Spinal cord (tissue), 10 donors: ENCODE measurements around the gene GLUD1. TPM values are rescaled to one million over a fixed set of nuclear protein-coding genes. Genes with fewer than 3 reads are reported as not detected.
"Not testable (repeated sequence)": the region's sequence is repeated elsewhere in the genome, so short reads cannot be mapped to it uniquely, and the experiment has no call there.

Source experiments
- DNase-seq, 6 donors: peaks; one replicate each; pipeline versions ENCODE4 v3.0.0 to v3.0.0-alpha.2; 2013 to 2015; ENCODE audit warnings: low spot score in 6 of 6, low read depth in 4 of 6
- H3K27ac ChIP-seq: one replicate; pipeline ENCODE4 v1.5.1; 2013; ENCODE audit warnings: low read depth, low read length, control low read depth
- H3K27me3 ChIP-seq: one replicate; pipeline ENCODE4 v1.6.1; 2013; ENCODE audit warnings: low read length; ENCODE audit not compliant: control insufficient read depth, insufficient read depth
- H3K36me3 ChIP-seq: one replicate; pipeline ENCODE4 v1.6.1; 2013; ENCODE audit warnings: low read length; ENCODE audit not compliant: control insufficient read depth, insufficient read depth
- H3K4me1 ChIP-seq: one replicate; pipeline ENCODE4 v1.6.1; 2013; ENCODE audit warnings: low read length; ENCODE audit not compliant: control insufficient read depth, insufficient read depth
- H3K4me3 ChIP-seq: one replicate; pipeline ENCODE4 v1.5.1; 2013; ENCODE audit warnings: low read depth, low read length, control low read depth
- H3K9me3 ChIP-seq: one replicate; pipeline ENCODE4 v1.6.1; 2013; ENCODE audit warnings: low read length; ENCODE audit not compliant: control insufficient read depth, insufficient read depth
- WGBS: methylation state at CpG from one replicate; pipeline ENCODE4 v1.1.5; 2013; ENCODE audit warnings: missing lambda C conversion rate; ENCODE audit not compliant: insufficient coverage; 5-methylcytosine and 5-hydroxymethylcytosine counted together
- polyA plus RNA-seq, 2 donors: library from polyadenylated mRNA; unstranded; fragments of 120-200 nt; gene quantifications; one replicate each; pipeline ENCODE4 v1.2.1, GENCODE V29; 2013; ENCODE audit not compliant: insufficient read length in 2 of 2
- total RNA-seq, 2 donors: library from RNA; depleted of rRNA in 1 of 2; stranded (reverse); fragments of 120-200 nt in 1 of 2; fragments of >200 nt in 1 of 2; gene quantifications; one replicate each; pipeline versions ENCODE4 v1.2.3 to v1.2.4, GENCODE V29; 2013 to 2014
- donor health status: healthy.

The GLUD1 gene
- total and polyA plus RNA-seq, 4 donors: 324 to 591 (median 496) TPM

DNA sequence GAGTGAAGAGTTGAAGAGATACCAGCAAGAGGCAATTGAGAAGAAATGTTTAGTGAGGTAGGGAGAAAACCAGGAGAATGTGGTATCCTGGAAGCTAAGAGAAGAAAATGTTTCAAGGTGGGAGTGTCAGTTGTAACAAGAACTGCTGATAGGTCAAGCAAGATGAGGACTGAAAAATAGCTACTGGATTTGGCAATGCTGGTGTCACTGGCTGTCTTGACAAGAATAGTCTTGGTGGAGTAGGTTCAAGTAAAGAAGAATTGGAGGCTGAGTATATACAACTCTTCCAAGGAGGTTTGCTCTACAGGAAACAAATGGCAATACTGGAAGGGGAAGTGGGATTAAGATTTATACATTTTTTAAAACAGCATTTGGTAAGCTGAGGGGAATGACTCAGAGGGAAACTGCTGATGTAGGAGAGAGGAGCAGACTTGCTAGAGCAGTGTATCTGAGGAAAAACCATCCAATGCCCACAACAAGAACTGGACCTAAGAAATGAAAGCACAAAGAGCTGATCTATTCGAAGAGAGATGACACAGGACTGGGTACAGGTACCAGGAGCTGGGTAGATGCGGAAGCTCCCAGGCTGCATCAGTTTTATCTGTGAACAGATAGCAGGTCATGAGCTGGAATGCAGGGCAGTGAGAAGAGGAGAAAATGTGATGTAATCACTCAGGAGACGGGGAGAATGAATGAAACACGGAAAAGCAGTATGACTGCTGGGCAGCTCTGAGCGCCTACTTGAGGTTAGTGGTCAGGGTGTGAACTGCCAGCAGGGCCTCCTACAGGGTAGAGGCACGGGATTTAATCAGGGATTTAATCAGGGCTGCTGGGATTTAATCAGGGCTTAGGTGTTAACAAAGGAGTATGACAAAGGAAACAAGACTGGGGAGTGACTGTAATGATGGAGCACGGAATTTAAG lies 40.0 kb downstream of the GLUD1 start:
- peak in 1 of 6 donors; percentile 22 for DNase-seq

DNA sequence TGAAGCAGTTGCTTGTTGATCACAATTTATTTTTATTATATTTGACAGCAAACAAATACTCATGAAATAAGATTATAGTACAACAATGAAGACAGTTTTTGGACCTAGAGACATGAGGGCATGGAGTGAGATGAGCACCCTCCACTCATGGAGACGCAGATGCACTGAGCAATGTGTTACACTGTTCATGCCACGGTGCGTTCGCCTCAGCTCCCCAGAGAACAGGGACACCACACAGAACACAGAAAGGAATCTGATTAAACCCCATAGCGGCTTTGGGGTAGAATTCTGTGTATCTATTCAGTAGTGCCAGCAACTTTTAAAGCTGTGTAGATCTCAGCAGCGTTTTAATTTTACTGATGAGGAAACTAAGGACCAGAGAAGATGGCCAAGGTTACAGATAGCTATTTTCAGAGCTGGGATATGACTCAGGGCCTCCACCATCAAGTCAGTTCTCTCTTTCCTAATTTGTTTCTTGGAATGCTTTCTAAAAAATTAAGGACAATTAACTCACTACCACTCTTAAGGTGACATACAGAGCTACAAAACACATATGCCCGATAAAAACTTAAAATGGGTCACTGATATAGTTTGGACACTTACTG lies 41.0 kb downstream of the GLUD1 start:
- H3K36me3 ChIP-seq: peaks cover 51% of the 10 kb centered on the region
- H3K27ac ChIP-seq: peak overlapping the region; percentile 68
- H3K27me3 ChIP-seq: no peaks in the 10 kb centered on the region
- peaks cover 28% of the 10 kb centered on the region for H3K4me1 ChIP-seq
- no peak overlapping the region for H3K4me3 ChIP-seq
- no peaks in the 10 kb centered on the region for H3K9me3 ChIP-seq
- peak in 3 of 6 donors; percentile 18 to 52 (median 47) for DNase-seq
- WGBS: 60% methylated on average over 1 of the region's 7 CpGs

More for the DNA sequence above, 40.0 kb downstream of the GLUD1 start:
- Histone ChIP-seq H3K4me3 (no peak overlapping the region), H3K27me3 (no peaks in the 10 kb centered on the region), H3K36me3 (peaks cover 43% of the 10 kb centered on the region), H3K9me3 (no peaks in the 10 kb centered on the region), H3K27ac (peak overlapping the region; percentile 68), H3K4me1 (peaks cover 30% of the 10 kb centered on the region)
- WGBS: 60% methylated on average over 7 of the region's 7 CpGs

DNA sequence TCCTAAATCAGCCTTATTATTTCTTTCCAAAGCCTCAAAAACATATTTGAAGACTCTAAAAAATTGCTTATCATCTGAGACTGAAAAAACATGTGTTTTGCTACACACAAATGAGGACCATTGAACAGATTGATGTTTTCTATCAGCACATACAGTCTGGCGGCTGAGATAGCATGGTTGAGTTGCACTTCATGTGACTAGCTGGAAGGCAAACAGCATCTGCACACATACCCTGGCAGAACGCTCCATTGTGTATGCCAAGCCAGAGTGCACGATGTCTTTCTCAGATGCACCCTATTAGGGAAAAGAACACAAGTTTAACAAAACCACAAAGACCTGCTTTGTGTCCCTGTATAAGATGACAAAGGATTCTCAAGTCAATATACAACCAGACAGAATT lies 41.5 kb downstream of the GLUD1 start:
- H3K4me3 ChIP-seq: no peak overlapping the region
- peak in 4 of 6 donors; percentile 56 to 93 (median 72) for DNase-seq
- H3K27ac ChIP-seq: peak overlapping the region; percentile 68
- H3K36me3 ChIP-seq: peaks cover 52% of the 10 kb centered on the region
- H3K9me3 ChIP-seq: no peaks in the 10 kb centered on the region
- peaks cover 25% of the 10 kb centered on the region for H3K4me1 ChIP-seq
- no peaks in the 10 kb centered on the region for H3K27me3 ChIP-seq
- 23% methylated on average over 2 of the region's 3 CpGs for WGBS

DNA sequence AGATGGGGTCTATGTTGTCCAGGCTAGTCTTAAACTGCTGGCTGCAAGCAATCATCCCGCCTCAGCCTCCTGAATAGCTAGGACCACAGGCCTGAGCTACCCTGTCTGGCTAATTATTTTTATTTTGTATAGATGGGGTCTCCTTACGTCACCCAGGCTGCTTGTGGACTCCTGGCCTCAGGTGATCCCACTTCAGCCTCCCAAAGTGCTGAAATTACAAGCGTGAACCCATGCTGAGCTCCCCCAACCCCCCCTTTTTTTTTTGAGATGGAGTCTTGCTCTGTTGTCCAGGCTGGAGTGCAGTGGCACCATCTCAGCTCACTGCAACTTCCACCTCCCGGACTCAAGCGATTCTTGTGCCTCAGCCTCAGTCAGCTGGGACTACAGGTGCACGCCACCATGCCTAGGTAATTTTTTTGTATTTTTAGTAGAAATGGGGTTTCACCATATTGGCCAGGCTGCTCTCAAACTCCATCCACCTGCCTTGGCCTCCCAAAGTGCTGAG lies 49.2 kb downstream of the GLUD1 start:
- H3K9me3 ChIP-seq: no peaks in the 10 kb centered on the region
- H3K27ac ChIP-seq: no peak overlapping the region
- H3K36me3 ChIP-seq: peaks cover 51% of the 10 kb centered on the region
- H3K4me1 ChIP-seq: no peaks in the 10 kb centered on the region
- no peak for DNase-seq
- no CpG with 5 or more reads among the region's 6 CpGs for WGBS
- H3K4me3 ChIP-seq: no peak overlapping the region
- H3K27me3 ChIP-seq: no peaks in the 10 kb centered on the region

GRCh38 chr10:87043579-87043978 lies 51.1 kb downstream of the GLUD1 start:
- H3K27me3 ChIP-seq, H3K4me3 ChIP-seq, H3K27ac ChIP-seq, H3K4me1 ChIP-seq, DNase-seq, H3K9me3 ChIP-seq: not testable (repeated sequence)
- WGBS: 96% methylated on average over 5 of the region's 7 CpGs
- H3K36me3 ChIP-seq: peaks cover 39% of the 10 kb centered on the region

DNA sequence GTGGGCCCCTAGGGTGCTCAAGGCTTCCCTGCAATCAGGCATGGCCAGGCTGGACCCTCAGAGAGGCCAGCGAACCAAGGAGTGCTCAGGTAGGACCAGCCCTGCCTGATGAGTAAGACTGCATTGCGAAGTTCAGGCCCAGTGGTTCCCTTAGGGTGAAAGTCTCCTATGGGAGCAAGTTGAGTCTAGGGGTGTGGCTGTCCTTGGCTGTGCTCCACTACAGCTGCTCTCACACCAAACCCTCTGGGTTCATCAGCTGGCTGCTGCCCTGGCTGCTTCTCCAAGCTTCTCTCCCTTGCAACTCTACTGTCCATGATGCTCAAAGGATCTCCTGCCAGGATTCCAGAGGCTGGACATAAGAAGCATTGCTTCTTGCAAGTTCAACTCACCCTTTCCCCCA lies 55.9 kb downstream of the GLUD1 start:
- no peak overlapping the region for H3K27ac ChIP-seq
- no peaks in the 10 kb centered on the region for H3K27me3 ChIP-seq
- H3K36me3 ChIP-seq: peaks cover 5% of the 10 kb centered on the region
- no peak for DNase-seq
- WGBS: 86% methylated on average over 1 of the region's 2 CpGs
- no peaks in the 10 kb centered on the region for H3K4me1 ChIP-seq
- peaks cover 3% of the 10 kb centered on the region for H3K9me3 ChIP-seq
- no peak overlapping the region for H3K4me3 ChIP-seq

- no peak for DNase-seq
- peaks cover under 1% of the 10 kb centered on the region for H3K36me3 ChIP-seq
- no peaks in the 10 kb centered on the region for H3K27me3 ChIP-seq
- no peaks in the 10 kb centered on the region for H3K4me1 ChIP-seq
- no peak overlapping the region for H3K4me3 ChIP-seq
- H3K9me3 ChIP-seq: peaks cover 3% of the 10 kb centered on the region
- 91% methylated on average over 3 of the region's 3 CpGs for WGBS
- no peak overlapping the region for H3K27ac ChIP-seq
Measured at GRCh38 chr10:87038286-87038717, 56.3 kb downstream of the GLUD1 start.

GRCh38 chr10:87036623-87037022 lies 58.0 kb downstream of the GLUD1 start:
- Histone ChIP-seq H3K4me3 (no peak overlapping the region), H3K27ac (no peak overlapping the region), H3K27me3 (no peaks in the 10 kb centered on the region), H3K9me3 (peaks cover 3% of the 10 kb centered on the region), H3K36me3 (no peaks in the 10 kb centered on the region), H3K4me1 (no peaks in the 10 kb centered on the region)
- no peak for DNase-seq
- WGBS: no CpG with 5 or more reads among the region's 1 CpG

DNA sequence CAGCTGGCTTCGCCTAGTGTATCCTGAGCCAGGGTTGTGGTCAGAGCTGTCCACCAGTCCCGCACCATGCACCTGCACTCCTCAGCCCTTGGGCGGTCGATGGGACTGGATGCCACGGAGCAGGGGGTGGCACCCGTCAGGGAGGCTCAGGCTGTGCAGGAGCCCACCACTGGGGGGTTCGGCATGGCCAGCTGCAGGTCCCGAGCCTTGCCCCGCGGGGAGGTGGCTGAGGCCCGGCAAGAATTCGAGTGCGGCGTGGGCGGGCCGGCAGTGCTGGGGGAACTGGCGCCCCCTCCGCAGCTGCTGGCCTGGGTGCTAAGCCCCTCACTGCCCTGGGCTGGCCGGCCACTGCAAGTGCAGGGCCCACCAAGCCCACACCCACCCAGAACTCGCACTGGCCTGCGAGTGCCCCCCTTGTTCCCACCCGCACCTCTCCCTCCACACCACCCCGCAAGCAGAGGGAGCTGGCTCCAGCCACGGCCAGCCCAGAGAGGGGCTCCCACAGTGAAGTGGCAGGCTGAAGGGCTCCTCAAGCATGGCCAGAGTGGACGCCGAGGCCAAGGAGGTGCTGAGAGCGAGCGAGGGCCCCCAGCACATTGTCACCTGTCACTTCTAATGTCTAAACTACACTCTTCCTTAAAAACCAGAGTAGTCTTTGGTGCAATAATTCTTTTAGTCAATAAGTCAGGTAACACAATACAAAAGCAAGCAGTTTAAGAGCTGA lies 63.6 kb downstream of the GLUD1 start:
- H3K9me3 ChIP-seq: no peaks in the 10 kb centered on the region
- H3K27me3 ChIP-seq: no peaks in the 10 kb centered on the region
- H3K4me3 ChIP-seq: no peak overlapping the region
- H3K4me1 ChIP-seq: no peaks in the 10 kb centered on the region
- H3K27ac ChIP-seq: no peak overlapping the region
- no peaks in the 10 kb centered on the region for H3K36me3 ChIP-seq
- WGBS: 94% methylated on average over 23 of the region's 28 CpGs
- DNase-seq: no peak
